GM12875 (cell line): ENCODE measurements around the gene PEX6.

ENCODE experiments used
- H3K4me3 ChIP-seq: one replicate; pipeline ENCODE4 v1.5.1; 2011; ENCODE audit warnings: low read depth, low read length, control low read depth
- CTCF ChIP-seq: IDR thresholded peaks from 2 replicates; pipeline ENCODE4 v1.5.1; 2011; ENCODE audit warnings: low read depth, mild to moderate bottlenecking, control low read depth, inconsistent platforms, low read length, moderate library complexity, borderline replicate concordance; ENCODE audit not compliant: insufficient read depth

Gene PEX6

GRCh38 chr6:42940493-42941045 lies 38.4 kb downstream of the PEX6 start:
- H3K4me3 ChIP-seq, result no peak overlapping the region

GRCh38 chr6:42939810-42940167 lies 39.2 kb downstream of the PEX6 start:
- H3K4me3 ChIP-seq, result no peak overlapping the region
- TF ChIP-seq CTCF, result no peak

More at GRCh38 chr6:42940493-42941045, 38.4 kb downstream of the PEX6 start:
- TF ChIP-seq CTCF, result no peak

GRCh38 chr6:42938987-42939809 lies 39.8 kb downstream of the PEX6 start:
- TF ChIP-seq CTCF, result no peak
- no peak overlapping the region for H3K4me3 ChIP-seq

- no peak overlapping the region for H3K4me3 ChIP-seq
- no peak for TF ChIP-seq CTCF
Measured at GRCh38 chr6:42938428-42938796, 40.6 kb downstream of the PEX6 start.

GRCh38 chr6:42937548-42938427 lies 41.2 kb downstream of the PEX6 start:
- no peak for TF ChIP-seq CTCF

GRCh38 chr6:42936398-42936797 lies 42.6 kb downstream of the PEX6 start:
- H3K4me3 ChIP-seq, result no peak overlapping the region
- no peak for TF ChIP-seq CTCF

More at GRCh38 chr6:42937548-42938427, 41.2 kb downstream of the PEX6 start:
- H3K4me3 ChIP-seq, result no peak overlapping the region
